Measurements from ENCODE around the gene TRAPPC1. TPM values are rescaled to one million over a fixed set of nuclear protein-coding genes. Genes with fewer than 3 reads are reported as not detected.

Gene TRAPPC1
- total RNA-seq, 1 experiment from 2014 or later, result 111 TPM

GRCh38 chr17:7930841-7931631 is 710 bp downstream of the TRAPPC1 start:
- H3K27me3 ChIP-seq (replicated peaks; ENCODE audit: insufficient read depth, low read depth, low read length, poor library complexity), result no peaks in the 10 kb centered on the region
- H3K4me3 ChIP-seq (ENCODE audit: low read depth, low read length, poor library complexity, severe bottlenecking), result peak overlapping the region; percentile 68
- no peak for TF ChIP-seq EZH2 (IDR thresholded peaks at IDR 0.05; ENCODE audit: borderline replicate concordance, low read depth, low read length, poor library complexity, severe bottlenecking)
- no peak for TF ChIP-seq CTCF (conservative IDR thresholded peaks at IDR 0.05; ENCODE audit: low read depth, low read length)
- peaks cover 13% of the 10 kb centered on the region for H3K36me3 ChIP-seq (ENCODE audit: insufficient read depth, low read length, poor library complexity, severe bottlenecking)
- no peaks in the 10 kb centered on the region for H3K9me3 ChIP-seq (ENCODE audit: low read depth, low read length, poor library complexity, severe bottlenecking)
- CTCF ChIA-PET, result interaction anchor here (0.6 to 0.7 kb wide), 3 partner anchors 39 to 110 kb away, joined by 3 to 11 read pairs (median 3); no protein-coding TSS in a partner anchor
- peaks cover 23% of the 10 kb centered on the region for H3K4me1 ChIP-seq (ENCODE audit: insufficient read depth, low read length, poor library complexity, severe bottlenecking)
- BruUV-seq (replicated peaks), result TSS peak; percentile 75
- POLR2A ChIA-PET (ENCODE audit: low non-redundant PET), result interaction anchor here (0.6 kb wide), 1 partner anchor 355 kb away, joined by 5 read pairs; no protein-coding TSS in a partner anchor
- DNase-seq (ENCODE audit: low spot score), result no peak
- peak overlapping the region; percentile 65 for H3K27ac ChIP-seq (ENCODE audit: low read depth, low read length, poor library complexity, severe bottlenecking)
- intact Hi-C loops (cut with micrococcal nuclease; ENCODE audit: unreplicated experiment), result loop anchor here (5.0 kb wide), 2 partner anchors 44 to 186 kb away; partner anchors contain the start of genes ALOXE3 and CHD3

- TF ChIP-seq CTCF (conservative IDR thresholded peaks at IDR 0.05; ENCODE audit: low read depth, low read length), result no peak
- no peak for TF ChIP-seq EZH2 (IDR thresholded peaks at IDR 0.05; ENCODE audit: borderline replicate concordance, low read depth, low read length, poor library complexity, severe bottlenecking)
- Histone ChIP-seq H3K27me3 (replicated peaks; ENCODE audit: insufficient read depth, low read depth, low read length, poor library complexity) (no peaks in the 10 kb centered on the region), H3K4me3 (ENCODE audit: low read depth, low read length, poor library complexity, severe bottlenecking) (peak within 1 kb of the TSS; percentile 67), H3K9me3 (ENCODE audit: low read depth, low read length, poor library complexity, severe bottlenecking) (no peaks in the 10 kb centered on the region), H3K36me3 (ENCODE audit: insufficient read depth, low read length, poor library complexity, severe bottlenecking) (no peaks in the 10 kb centered on the region), H3K4me1 (ENCODE audit: insufficient read depth, low read length, poor library complexity, severe bottlenecking) (peaks cover 17% of the 10 kb centered on the region), H3K27ac (ENCODE audit: low read depth, low read length, poor library complexity, severe bottlenecking) (peak within 1 kb of the TSS; percentile 73)
- intact Hi-C loops (cut with micrococcal nuclease; ENCODE audit: unreplicated experiment), result loop anchor here (5.0 kb wide), 2 partner anchors 42 to 188 kb away; partner anchors contain the start of genes ALOXE3 and CHD3
- CTCF ChIA-PET, result interaction anchor here (1.0 to 1.1 kb wide), 2 partner anchors 59 to 61 kb away, joined by 4 to 6 read pairs; no protein-coding TSS in a partner anchor
- DNase-seq (ENCODE audit: low spot score), result peak; percentile 93
- BruUV-seq (replicated peaks), result no TSS peak
- POLR2A ChIA-PET (ENCODE audit: low non-redundant PET), result interaction anchor here (0.6 to 0.8 kb wide), 2 partner anchors 12 to 13 kb away, joined by 3 to 5 read pairs; partner anchors contain the start of gene RNF227
Observed at GRCh38 chr17:7929158-7930023, 2.4 kb downstream of the TRAPPC1 start, which contains the start of gene KCNAB3. Gene KCNAB3, minus strand, starts transcription at chr17:7929856. Its CDS starts 421 bp downstream, at chr17:7929435.

- POLR2A ChIA-PET (ENCODE audit: low non-redundant PET), result no interaction called here
- CTCF ChIA-PET, result no interaction called here
- H3K27ac ChIP-seq (ENCODE audit: low read depth, low read length, poor library complexity, severe bottlenecking), result no peak overlapping the region
- H3K36me3 ChIP-seq (ENCODE audit: insufficient read depth, low read length, poor library complexity, severe bottlenecking), result no peaks in the 10 kb centered on the region
- no TSS peak for BruUV-seq (replicated peaks)
- no peaks in the 10 kb centered on the region for H3K9me3 ChIP-seq (ENCODE audit: low read depth, low read length, poor library complexity, severe bottlenecking)
- TF ChIP-seq CTCF (conservative IDR thresholded peaks at IDR 0.05; ENCODE audit: low read depth, low read length), result no peak
- no peak for TF ChIP-seq EZH2 (IDR thresholded peaks at IDR 0.05; ENCODE audit: borderline replicate concordance, low read depth, low read length, poor library complexity, severe bottlenecking)
- intact Hi-C loops (cut with micrococcal nuclease; ENCODE audit: unreplicated experiment), result no loop called here
- H3K4me1 ChIP-seq (ENCODE audit: insufficient read depth, low read length, poor library complexity, severe bottlenecking), result peaks cover 5% of the 10 kb centered on the region
- no peak overlapping the region for H3K4me3 ChIP-seq (ENCODE audit: low read depth, low read length, poor library complexity, severe bottlenecking)
- H3K27me3 ChIP-seq (replicated peaks; ENCODE audit: insufficient read depth, low read depth, low read length, poor library complexity), result no peaks in the 10 kb centered on the region
- no peak for DNase-seq (ENCODE audit: low spot score)
Observed at GRCh38 chr17:7927596-7927995, 4.2 kb downstream of the TRAPPC1 start.
